ENCODE data around the gene PCNA. TPM values are rescaled to one million over a fixed set of nuclear protein-coding genes. Genes with fewer than 3 reads are reported as not detected.
A peak's percentile ranks its signal among the peaks of the same experiment; 100 is the strongest.
"Not testable (repeated sequence)": the region's sequence is repeated elsewhere in the genome, so short reads cannot be mapped to it uniquely, and the experiment has no call there.

Gene PCNA
- total RNA-seq, 1 experiment from 2014 or later = 182 TPM

DNA sequence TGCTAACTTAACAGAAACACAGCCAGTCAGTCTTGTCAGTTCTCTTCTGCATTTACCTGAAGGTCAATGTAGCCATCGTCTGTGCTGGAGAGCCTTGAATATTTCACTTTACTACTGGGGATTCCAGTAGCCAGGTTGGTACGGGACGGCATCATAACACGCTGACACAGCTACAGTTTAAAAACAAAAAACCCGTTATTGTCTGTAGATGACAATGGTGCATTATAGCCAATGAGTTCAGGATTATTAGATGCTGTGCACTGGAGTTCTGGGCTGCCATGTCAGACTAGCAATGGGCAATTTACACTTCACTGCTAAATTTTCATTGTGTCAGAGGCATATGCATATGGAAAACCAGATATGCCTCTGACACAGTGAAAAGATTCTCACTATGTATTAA lies 10.5 kb downstream of the PCNA start:
- Histone ChIP-seq H3K27me3 (ENCODE audit: control insufficient read depth, insufficient read depth, low read length) (no peaks in the 10 kb centered on the region), H3K4me3 (ENCODE audit: low read depth in 2 of 2, low read length in 2 of 2) (no peak overlapping the region), H3K4me1 (ENCODE audit: control insufficient read depth, insufficient read depth, low read length) (peaks cover 9% of the 10 kb centered on the region), H3K9me3 (ENCODE audit: control insufficient read depth, insufficient read depth, low read depth, low read length) (no peaks in the 10 kb centered on the region), H3K27ac (ENCODE audit: low read length) (no peak overlapping the region), H3K36me3 (ENCODE audit: control insufficient read depth, insufficient read depth, low read length) (peaks cover 10% of the 10 kb centered on the region; the same call in 1 of the 2 replicates)
- in situ Hi-C loops (cut with HindIII; ENCODE audit: low pct_unique_long_range_greater_than_20kb, low sequenced_read_pairs) (no loop called here), intact Hi-C loops (cut with micrococcal nuclease; ENCODE audit: unreplicated experiment) (no loop called here)
- DNase-seq (ENCODE audit: low read depth, low spot score) (no peak), ATAC-seq (no peak)
- BruUV-seq (replicated peaks) = no TSS peak
- POLR2A ChIA-PET = no interaction called here
- CTCF ChIA-PET = no interaction called here
- no peak for TF ChIP-seq TCF7L2 (IDR thresholded peaks at IDR 0.05; ENCODE audit: low read depth, low read length)

DNA sequence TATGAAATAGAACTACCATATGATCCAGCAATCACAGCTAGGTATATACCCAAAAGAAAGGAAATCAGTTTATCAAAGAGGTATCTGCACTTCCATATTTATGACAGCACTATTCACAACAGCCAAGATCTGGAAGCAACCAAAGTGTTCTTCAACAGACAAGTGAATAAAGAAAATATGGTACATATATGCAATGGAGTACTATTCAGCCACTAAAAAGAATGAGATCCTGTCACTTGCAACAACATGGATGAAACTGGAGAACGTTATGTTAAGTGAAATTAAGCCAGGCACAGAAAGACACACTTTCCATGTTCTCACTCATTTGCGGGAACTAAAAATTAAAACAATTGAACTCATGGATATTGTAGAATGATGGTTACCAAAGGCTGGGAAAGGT lies 15.3 kb downstream of the PCNA start:
- Histone ChIP-seq H3K27ac (ENCODE audit: low read length) (no peak overlapping the region), H3K4me3 (ENCODE audit: low read depth in 2 of 2, low read length in 2 of 2) (no peak overlapping the region), H3K9me3 (ENCODE audit: control insufficient read depth, insufficient read depth, low read depth, low read length) (no peaks in the 10 kb centered on the region), H3K27me3 (ENCODE audit: control insufficient read depth, insufficient read depth, low read length) (no peaks in the 10 kb centered on the region), H3K36me3 (ENCODE audit: control insufficient read depth, insufficient read depth, low read length) (peaks cover 7% of the 10 kb centered on the region; the same call in 1 of the 2 replicates), H3K4me1 (ENCODE audit: control insufficient read depth, insufficient read depth, low read length) (no peaks in the 10 kb centered on the region)
- TF ChIP-seq TCF7L2 (IDR thresholded peaks at IDR 0.05; ENCODE audit: low read depth, low read length) (no peak), SIN3A (IDR thresholded peaks at IDR 0.05; ENCODE audit: borderline replicate concordance, insufficient read depth, low read depth, low read length) (no peak), POLR2AphosphoS5 (IDR thresholded peaks at IDR 0.05; ENCODE audit: low read depth, low read length) (no peak)
- TF ChIP-seq, protein P1, sequence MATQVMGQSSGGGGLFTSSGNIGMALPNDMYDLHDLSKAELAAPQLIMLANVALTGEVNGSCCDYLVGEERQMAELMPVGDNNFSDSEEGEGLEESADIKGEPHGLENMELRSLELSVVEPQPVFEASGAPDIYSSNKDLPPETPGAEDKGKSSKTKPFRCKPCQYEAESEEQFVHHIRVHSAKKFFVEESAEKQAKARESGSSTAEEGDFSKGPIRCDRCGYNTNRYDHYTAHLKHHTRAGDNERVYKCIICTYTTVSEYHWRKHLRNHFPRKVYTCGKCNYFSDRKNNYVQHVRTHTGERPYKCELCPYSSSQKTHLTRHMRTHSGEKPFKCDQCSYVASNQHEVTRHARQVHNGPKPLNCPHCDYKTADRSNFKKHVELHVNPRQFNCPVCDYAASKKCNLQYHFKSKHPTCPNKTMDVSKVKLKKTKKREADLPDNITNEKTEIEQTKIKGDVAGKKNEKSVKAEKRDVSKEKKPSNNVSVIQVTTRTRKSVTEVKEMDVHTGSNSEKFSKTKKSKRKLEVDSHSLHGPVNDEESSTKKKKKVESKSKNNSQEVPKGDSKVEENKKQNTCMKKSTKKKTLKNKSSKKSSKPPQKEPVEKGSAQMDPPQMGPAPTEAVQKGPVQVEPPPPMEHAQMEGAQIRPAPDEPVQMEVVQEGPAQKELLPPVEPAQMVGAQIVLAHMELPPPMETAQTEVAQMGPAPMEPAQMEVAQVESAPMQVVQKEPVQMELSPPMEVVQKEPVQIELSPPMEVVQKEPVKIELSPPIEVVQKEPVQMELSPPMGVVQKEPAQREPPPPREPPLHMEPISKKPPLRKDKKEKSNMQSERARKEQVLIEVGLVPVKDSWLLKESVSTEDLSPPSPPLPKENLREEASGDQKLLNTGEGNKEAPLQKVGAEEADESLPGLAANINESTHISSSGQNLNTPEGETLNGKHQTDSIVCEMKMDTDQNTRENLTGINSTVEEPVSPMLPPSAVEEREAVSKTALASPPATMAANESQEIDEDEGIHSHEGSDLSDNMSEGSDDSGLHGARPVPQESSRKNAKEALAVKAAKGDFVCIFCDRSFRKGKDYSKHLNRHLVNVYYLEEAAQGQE (IDR thresholded peaks at IDR 0.05; ENCODE audit: insufficient read depth in 1 of 2, low read depth in 2 of 2, low read length in 1 of 2) = no peak
- TF ChIP-seq, protein P2, sequence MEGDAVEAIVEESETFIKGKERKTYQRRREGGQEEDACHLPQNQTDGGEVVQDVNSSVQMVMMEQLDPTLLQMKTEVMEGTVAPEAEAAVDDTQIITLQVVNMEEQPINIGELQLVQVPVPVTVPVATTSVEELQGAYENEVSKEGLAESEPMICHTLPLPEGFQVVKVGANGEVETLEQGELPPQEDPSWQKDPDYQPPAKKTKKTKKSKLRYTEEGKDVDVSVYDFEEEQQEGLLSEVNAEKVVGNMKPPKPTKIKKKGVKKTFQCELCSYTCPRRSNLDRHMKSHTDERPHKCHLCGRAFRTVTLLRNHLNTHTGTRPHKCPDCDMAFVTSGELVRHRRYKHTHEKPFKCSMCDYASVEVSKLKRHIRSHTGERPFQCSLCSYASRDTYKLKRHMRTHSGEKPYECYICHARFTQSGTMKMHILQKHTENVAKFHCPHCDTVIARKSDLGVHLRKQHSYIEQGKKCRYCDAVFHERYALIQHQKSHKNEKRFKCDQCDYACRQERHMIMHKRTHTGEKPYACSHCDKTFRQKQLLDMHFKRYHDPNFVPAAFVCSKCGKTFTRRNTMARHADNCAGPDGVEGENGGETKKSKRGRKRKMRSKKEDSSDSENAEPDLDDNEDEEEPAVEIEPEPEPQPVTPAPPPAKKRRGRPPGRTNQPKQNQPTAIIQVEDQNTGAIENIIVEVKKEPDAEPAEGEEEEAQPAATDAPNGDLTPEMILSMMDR (IDR thresholded peaks at IDR 0.05) = no peak
- intact Hi-C loops (cut with micrococcal nuclease; ENCODE audit: unreplicated experiment) = loop anchor here (5.0 kb wide), 1 partner anchor 497 kb away; no protein-coding TSS in a partner anchor
- DNase-seq (ENCODE audit: low read depth, low spot score) (no peak), ATAC-seq (no peak)
- CTCF ChIA-PET = no interaction called here
- POLR2A ChIA-PET = no interaction called here
- no TSS peak for BruUV-seq (replicated peaks)
- in situ Hi-C loops (cut with HindIII; ENCODE audit: low pct_unique_long_range_greater_than_20kb, low sequenced_read_pairs) = no loop called here

DNA sequence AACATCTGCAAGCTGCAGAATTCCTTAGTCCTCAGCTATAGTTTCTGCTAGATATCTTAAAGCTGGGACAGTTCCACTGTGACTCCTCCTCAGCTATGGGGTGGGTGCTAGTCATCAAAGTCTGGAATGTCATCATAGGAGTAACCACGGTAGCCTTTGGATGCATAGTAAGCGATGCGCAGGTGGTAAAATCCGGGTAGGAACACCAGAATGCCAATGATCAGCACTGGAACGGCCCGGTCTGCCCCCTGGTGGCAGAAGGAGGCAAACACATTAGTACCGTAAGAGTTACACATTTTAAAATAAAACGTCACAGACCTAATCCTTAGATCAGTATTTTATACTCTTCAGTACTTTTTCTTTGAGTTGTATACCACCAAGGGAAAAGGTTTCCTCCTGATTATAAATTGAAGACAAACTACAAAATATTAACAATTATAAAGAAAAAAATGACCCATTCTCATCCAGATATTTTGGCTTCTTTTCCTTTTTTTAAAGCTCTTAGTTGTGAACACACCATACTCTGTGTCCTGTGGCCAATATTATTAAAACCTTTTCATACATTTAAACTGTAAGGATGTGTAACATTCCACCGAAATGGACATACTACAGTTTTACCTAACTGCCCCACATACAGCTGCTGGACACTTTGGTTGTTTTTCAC lies 18.9 kb downstream of the PCNA start:
- Histone ChIP-seq H3K4me3 (ENCODE audit: low read depth in 2 of 2, low read length in 2 of 2) (no peak overlapping the region), H3K9me3 (ENCODE audit: control insufficient read depth, insufficient read depth, low read depth, low read length) (no peaks in the 10 kb centered on the region), H3K27ac (ENCODE audit: low read length) (no peak overlapping the region), H3K4me1 (ENCODE audit: control insufficient read depth, insufficient read depth, low read length) (no peaks in the 10 kb centered on the region), H3K36me3 (ENCODE audit: control insufficient read depth, insufficient read depth, low read length) (peaks cover 5% of the 10 kb centered on the region), H3K27me3 (ENCODE audit: control insufficient read depth, insufficient read depth, low read length) (no peaks in the 10 kb centered on the region)
- ChIA-PET POLR2A (interaction anchor here (0.7 kb wide), 1 partner anchor 145 kb away, joined by 4 read pairs; no protein-coding TSS in a partner anchor), CTCF (interaction anchor here (0.6 to 1.0 kb wide), 3 partner anchors 30 to 145 kb away, joined by 3 to 4 read pairs (median 3); no protein-coding TSS in a partner anchor)
- ATAC-seq (peak; percentile 83), DNase-seq (ENCODE audit: low read depth, low spot score) (peak; percentile 42)
- in situ Hi-C loops (cut with HindIII; ENCODE audit: low pct_unique_long_range_greater_than_20kb, low sequenced_read_pairs) (no loop called here), intact Hi-C loops (cut with micrococcal nuclease; ENCODE audit: unreplicated experiment) (loop anchor here (5.0 kb wide), 1 partner anchor 494 kb away; no protein-coding TSS in a partner anchor)
- BruUV-seq (replicated peaks) = no TSS peak
- no peak for TF ChIP-seq POLR2AphosphoS5 (IDR thresholded peaks at IDR 0.05; ENCODE audit: low read depth, low read length)
- TF ChIP-seq, protein P2 (IDR thresholded peaks at IDR 0.05) = peak; percentile 94

DNA sequence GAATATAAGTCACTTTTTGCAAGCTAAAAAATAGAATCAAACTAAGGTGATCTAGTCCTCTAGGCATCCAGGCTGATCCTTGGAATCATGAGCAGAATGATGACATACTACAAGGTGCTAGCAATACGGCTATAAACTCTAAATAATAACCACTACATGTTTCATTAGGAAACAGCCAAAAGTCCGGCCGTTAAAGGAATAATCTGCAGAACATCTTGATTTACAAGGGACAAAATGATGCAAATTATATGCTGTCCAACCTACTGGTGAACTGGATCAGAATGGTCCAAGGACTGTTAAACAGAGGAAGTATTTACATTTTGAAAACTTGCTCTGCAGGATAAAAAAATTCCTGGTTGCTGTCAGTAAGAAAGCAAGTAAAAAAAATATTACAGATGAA lies 19.8 kb downstream of the PCNA start:
- H3K27ac ChIP-seq (ENCODE audit: low read length); H3K4me1 ChIP-seq (ENCODE audit: control insufficient read depth, insufficient read depth, low read length); POLR2A ChIA-PET; H3K27me3 ChIP-seq (ENCODE audit: control insufficient read depth, insufficient read depth, low read length); CTCF ChIA-PET; H3K9me3 ChIP-seq (ENCODE audit: control insufficient read depth, insufficient read depth, low read depth, low read length); H3K36me3 ChIP-seq (ENCODE audit: control insufficient read depth, insufficient read depth, low read length); H3K4me3 ChIP-seq (ENCODE audit: low read depth in 2 of 2, low read length in 2 of 2); in situ Hi-C loops (cut with HindIII; ENCODE audit: low pct_unique_long_range_greater_than_20kb, low sequenced_read_pairs); ATAC-seq; DNase-seq (ENCODE audit: low read depth, low spot score): not testable (repeated sequence)
- BruUV-seq (replicated peaks) = TSS peak; percentile 49
- intact Hi-C loops (cut with micrococcal nuclease; ENCODE audit: unreplicated experiment) = loop anchor here (5.0 kb wide), 1 partner anchor 493 kb away; no protein-coding TSS in a partner anchor

Data from Panc1 (cell line).